ENCODE data around the gene RFTN1. TPM values are rescaled to one million over a fixed set of nuclear protein-coding genes. Genes with fewer than 3 reads are reported as not detected.

Gene RFTN1
- total RNA-seq, 1 donor from 2014 or later, result 76.0 TPM

- DNase-seq (ENCODE audit: low read depth), result no peak
These were observed 74.2 kb downstream of the RFTN1 start for GRCh38 chr3:16439163-16439847.

- DNase-seq (ENCODE audit: low read depth), result peak; percentile 30
These were observed 75.9 kb downstream of the RFTN1 start for GRCh38 chr3:16437640-16438039.

- DNase-seq (ENCODE audit: low read depth), result no peak
These were observed 79.8 kb downstream of the RFTN1 start for GRCh38 chr3:16433701-16434151.

- no peak for DNase-seq (ENCODE audit: low read depth)
These were observed 80.8 kb downstream of the RFTN1 start for GRCh38 chr3:16432714-16433113.

DNA sequence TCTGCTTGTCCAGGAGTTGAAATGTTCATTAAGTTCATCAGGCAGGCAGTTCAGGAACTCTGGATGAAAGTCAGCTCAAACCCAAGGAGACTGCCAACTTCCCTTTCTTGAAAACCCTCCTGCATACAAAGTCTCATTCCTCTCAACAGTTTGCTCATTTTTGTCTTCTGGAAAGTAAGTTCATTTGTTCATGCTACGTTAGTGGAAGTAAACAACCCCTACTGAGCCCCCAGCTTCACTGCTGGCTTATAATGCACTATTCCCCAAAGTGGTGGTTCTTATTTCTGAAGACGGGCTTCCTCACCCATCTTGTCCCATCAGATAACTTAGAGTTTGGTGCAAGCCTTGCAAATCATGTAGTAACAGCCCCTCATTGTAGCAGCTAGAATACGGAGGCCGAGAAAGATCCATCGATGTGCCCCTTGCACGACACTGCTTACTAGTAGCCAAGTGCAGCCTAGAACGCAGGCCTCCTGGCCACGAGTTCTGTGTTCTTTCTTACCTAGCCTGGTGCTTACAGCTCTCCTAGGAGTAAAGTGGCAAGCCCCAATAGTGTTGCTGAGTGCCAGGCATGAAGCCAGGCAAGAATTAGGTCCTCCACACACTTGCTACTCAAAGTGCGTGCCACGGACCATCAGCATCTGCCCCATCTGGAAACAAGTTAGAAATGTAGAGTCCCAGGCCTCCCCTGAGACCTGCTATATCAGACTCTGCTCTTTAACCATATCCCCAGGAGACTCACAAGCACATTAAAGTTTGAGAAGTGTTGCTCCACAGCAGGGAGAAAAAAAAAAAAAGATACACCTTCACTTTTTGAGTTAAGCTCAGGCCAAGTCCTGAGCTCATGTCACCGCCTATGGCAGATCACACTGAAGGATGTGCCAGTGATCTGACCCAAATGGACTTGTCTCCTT is 82.5 kb downstream of the RFTN1 start:
- DNase-seq (ENCODE audit: low read depth), result no peak

GRCh38 chr3:16429086-16429485 is 84.4 kb downstream of the RFTN1 start:
- DNase-seq (ENCODE audit: low read depth), result no peak

GRCh38 chr3:16428612-16429011 is 84.9 kb downstream of the RFTN1 start:
- no peak for DNase-seq (ENCODE audit: low read depth)

- DNase-seq (ENCODE audit: low read depth), result peak; percentile 61
These were observed 86.2 kb downstream of the RFTN1 start for GRCh38 chr3:16427103-16427965.

DNA sequence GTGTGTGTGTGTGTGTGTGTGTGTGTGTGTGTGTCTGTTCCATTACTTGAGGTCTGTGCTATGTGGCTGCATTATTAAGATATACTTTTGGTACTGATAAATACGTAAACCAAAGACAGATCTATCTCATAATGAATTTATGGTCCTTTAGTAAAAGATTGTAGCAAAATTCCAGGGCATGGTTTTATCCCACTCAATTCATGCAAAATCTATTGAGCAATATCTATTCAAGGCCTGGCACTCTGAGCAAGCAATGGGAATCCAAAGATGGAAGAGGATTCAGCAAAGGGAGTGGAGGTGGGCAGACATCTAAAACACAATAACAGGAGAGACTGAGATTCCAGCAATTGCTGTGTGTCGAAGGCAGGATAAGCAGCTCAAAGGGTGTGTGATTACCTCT is 86.8 kb downstream of the RFTN1 start:
- no peak for DNase-seq (ENCODE audit: low read depth)

GRCh38 chr3:16426029-16426400 is 87.5 kb downstream of the RFTN1 start:
- no peak for DNase-seq (ENCODE audit: low read depth)

GRCh38 chr3:16425398-16426028 is 88.0 kb downstream of the RFTN1 start:
- no peak for DNase-seq (ENCODE audit: low read depth)

- no peak for DNase-seq (ENCODE audit: low read depth)
These were observed 89.4 kb downstream of the RFTN1 start for GRCh38 chr3:16423947-16424673.

DNA sequence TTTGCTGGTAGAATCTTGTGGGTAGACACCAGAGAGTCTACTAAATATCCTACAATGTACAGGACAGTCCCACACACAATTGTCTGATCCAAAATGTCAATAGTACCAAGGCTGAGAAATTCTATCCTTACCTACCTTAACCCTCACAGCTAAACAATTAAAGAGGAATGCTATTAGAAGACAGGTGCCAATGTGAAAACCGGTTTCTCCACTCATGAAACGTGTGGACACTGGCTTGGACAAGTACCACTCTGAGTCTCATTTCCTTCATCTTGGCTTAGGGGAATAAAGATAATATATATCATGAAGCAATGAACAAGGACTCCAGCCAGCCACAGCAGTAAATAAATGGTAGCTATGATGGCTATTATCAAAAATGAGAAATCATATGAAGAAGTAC is 90.2 kb downstream of the RFTN1 start:
- no peak for DNase-seq (ENCODE audit: low read depth)

DNA sequence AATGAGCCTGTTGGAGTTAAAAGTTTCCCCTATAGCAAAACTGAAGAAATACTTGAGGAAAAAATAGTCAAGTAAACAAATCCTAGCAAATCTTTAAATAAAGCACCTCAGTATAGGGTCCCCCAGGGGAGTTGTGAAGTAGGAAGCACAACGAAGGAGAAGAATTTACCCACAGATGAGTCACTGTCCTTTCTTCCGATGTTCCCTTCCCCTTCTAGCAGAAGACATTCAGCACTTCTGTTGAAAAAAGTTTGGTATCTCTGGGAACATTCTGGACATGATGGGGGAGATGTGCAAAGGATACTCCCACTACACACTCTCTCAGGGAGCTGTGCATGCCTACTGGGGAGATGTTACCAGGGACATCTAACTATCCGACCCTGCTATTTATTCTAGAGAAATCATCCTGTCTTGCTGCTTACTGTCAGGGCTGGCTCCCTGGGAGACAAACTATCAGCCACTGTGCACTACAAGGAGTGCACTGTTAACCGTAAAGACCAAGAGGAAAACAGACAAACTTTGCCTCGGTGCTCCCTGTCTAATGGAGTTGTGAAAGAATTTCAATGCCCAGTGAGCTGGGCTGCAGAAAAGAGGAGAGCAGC is 93.8 kb downstream of the RFTN1 start:
- DNase-seq (ENCODE audit: low read depth), result no peak

DNA sequence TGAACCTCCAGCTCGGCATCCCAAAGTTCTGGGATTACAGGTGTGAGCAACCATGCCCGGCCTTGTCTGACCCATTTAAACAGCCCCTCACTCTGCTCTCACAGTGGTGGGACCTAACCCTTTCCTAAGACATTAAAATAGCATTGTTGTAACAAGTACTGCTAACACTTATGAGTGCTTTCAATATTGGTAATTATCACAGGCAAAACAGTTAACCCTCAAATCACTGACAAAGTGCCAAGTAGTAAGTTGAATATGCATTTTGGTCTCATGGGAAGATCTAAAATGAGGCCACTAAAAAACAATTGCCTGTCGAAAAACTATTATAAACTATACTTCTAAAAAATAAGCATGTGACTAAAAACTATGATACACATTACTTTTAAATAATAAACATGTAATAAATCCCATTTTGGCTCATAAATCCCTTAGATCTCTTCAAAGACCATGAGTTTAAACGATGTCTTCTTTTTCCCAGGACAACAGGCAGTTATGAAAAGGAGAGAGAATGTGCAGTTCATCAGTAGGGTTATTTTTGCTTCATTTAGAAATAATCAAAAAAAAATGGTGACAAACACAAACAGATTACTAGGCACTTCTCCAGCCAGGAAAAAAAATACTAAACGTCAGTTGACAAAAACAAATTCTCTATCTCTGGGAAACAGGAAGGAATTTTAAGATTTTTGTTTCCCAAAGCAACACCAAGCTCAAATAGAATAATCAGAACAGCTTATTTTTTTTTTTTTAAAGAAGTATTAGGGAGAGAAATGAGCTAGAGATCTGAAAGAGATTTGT is 95.4 kb downstream of the RFTN1 start:
- DNase-seq (ENCODE audit: low read depth), result no peak

DNA sequence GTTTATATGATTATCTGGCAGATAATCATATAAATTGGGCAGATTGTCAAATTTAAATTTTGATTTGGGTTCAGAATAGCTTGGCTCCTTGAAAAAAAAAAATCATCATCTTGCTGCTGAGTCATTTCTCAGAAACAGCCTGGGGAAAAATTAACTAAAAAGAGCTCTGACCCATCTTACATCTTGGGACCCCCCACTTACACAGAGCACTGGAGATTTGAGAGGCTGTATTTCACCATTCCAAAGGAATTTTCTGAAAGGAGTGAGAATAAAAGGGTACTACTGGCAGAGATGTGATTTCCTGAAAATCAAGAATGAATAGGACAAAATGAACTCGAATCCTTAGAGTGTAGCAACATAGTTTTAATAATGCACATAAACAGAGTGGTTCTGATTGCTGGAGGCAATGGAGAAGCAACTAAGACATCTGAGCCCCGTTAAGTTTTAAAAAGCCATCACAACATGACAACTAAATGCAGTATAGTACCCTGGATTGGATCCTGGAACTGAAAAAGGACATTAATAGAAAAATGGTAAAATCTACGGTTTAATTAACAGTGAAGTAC is 97.5 kb downstream of the RFTN1 start:
- no peak for DNase-seq (ENCODE audit: low read depth)

DNA sequence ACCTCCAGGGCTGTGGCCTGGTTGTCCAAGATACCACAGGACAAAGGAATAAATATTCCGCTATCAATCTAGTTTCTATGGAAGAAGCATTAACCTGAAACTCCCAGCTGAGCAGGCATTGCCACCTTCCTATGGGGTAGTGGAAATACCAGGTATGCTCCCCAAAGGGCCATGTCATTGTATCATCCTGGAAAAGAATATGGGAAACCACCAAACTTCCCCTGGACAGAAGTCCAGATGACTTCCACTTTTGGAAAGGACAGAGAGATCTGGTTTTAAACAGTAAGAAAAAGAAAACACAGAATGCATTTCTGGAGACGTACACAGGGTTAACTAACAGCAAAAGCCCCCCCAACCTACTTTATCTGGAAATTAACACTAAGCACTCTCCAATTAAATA is 100.2 kb downstream of the RFTN1 start:
- DNase-seq (ENCODE audit: low read depth), result no peak

- no peak for DNase-seq (ENCODE audit: low read depth)
These were observed 101.2 kb downstream of the RFTN1 start for GRCh38 chr3:16412192-16412800.
